Activated CD4-positive, alpha-beta T cell treated with anti-CD3 and anti-CD28 coated beads, Interleukin-2, amount 50 U/mL, for 16 hours (primary cell): ENCODE data around the gene MCMBP.
"Not testable (repeated sequence)": the region's sequence is repeated elsewhere in the genome, so short reads cannot be mapped to it uniquely, and the experiment has no call there.

ENCODE experiments used
- DNase-seq: peaks from one replicate; pipeline ENCODE4 v3.0.0-alpha.2; 2020

The MCMBP gene

GRCh38 chr10:119872860-119873681 is 428 bp upstream of the MCMBP start:
- DNase-seq, result peak; percentile 92

- DNase-seq, result peak; percentile 61
Measured at GRCh38 chr10:119871881-119872609, 598 bp downstream of the MCMBP start.

GRCh38 chr10:119869398-119869797 is 3.2 kb downstream of the MCMBP start:
- DNase-seq, result not testable (repeated sequence)

GRCh38 chr10:119867317-119867716 is 5.3 kb downstream of the MCMBP start:
- no peak for DNase-seq

- DNase-seq, result no peak
Measured at GRCh38 chr10:119865699-119866240, 6.9 kb downstream of the MCMBP start.

GRCh38 chr10:119863951-119864565 is 8.6 kb downstream of the MCMBP start:
- no peak for DNase-seq

GRCh38 chr10:119862524-119862923 is 10.1 kb downstream of the MCMBP start:
- DNase-seq, result peak; percentile 18

- DNase-seq, result no peak
Measured at GRCh38 chr10:119860866-119861607, 11.6 kb downstream of the MCMBP start.

GRCh38 chr10:119859420-119860258 is 13.0 kb downstream of the MCMBP start:
- DNase-seq, result peak; percentile 46

- no peak for DNase-seq
Measured at GRCh38 chr10:119858063-119858462, 14.6 kb downstream of the MCMBP start.

- no peak for DNase-seq
Measured at GRCh38 chr10:119853574-119853973, 19.1 kb downstream of the MCMBP start.

GRCh38 chr10:119852822-119853221 is 19.8 kb downstream of the MCMBP start:
- DNase-seq, result no peak

- DNase-seq, result no peak
Measured at GRCh38 chr10:119852277-119852676, 20.4 kb downstream of the MCMBP start.

- DNase-seq, result no peak
Measured at GRCh38 chr10:119849944-119850343, 22.7 kb downstream of the MCMBP start.

GRCh38 chr10:119849031-119849789 is 23.4 kb downstream of the MCMBP start:
- no peak for DNase-seq

- DNase-seq, result no peak
Measured at GRCh38 chr10:119845656-119846055, 27.0 kb downstream of the MCMBP start.

GRCh38 chr10:119834188-119834587 is 38.5 kb downstream of the MCMBP start:
- peak; percentile 78 for DNase-seq

GRCh38 chr10:119832951-119833350 is 39.7 kb downstream of the MCMBP start:
- DNase-seq, result no peak

- no peak for DNase-seq
Measured at GRCh38 chr10:119831656-119832055, 41.0 kb downstream of the MCMBP start.

- no peak for DNase-seq
Measured at GRCh38 chr10:119830851-119831250, 41.8 kb downstream of the MCMBP start.

- DNase-seq, result no peak
Measured at GRCh38 chr10:119829429-119829828, 43.2 kb downstream of the MCMBP start.
